ENCODE data around the gene SLC6A11.

The SLC6A11 gene

GRCh38 chr3:10984371-10984896, 168.4 kb downstream of the SLC6A11 start:
- no peak for DNase-seq

GRCh38 chr3:10985181-10985580, 169.2 kb downstream of the SLC6A11 start:
- DNase-seq, result no peak

GRCh38 chr3:10986592-10986991, 170.6 kb downstream of the SLC6A11 start:
- no peak for DNase-seq

- DNase-seq, result no peak
Observed at GRCh38 chr3:10988001-10988665, 172.1 kb downstream of the SLC6A11 start.

- no peak for DNase-seq
Observed at GRCh38 chr3:10988991-10989484, 173.0 kb downstream of the SLC6A11 start.
